ENCODE data around the gene ACTR3C.
"Not testable (repeated sequence)": the region's sequence is repeated elsewhere in the genome, so short reads cannot be mapped to it uniquely, and the experiment has no call there.

Gene ACTR3C

DNA sequence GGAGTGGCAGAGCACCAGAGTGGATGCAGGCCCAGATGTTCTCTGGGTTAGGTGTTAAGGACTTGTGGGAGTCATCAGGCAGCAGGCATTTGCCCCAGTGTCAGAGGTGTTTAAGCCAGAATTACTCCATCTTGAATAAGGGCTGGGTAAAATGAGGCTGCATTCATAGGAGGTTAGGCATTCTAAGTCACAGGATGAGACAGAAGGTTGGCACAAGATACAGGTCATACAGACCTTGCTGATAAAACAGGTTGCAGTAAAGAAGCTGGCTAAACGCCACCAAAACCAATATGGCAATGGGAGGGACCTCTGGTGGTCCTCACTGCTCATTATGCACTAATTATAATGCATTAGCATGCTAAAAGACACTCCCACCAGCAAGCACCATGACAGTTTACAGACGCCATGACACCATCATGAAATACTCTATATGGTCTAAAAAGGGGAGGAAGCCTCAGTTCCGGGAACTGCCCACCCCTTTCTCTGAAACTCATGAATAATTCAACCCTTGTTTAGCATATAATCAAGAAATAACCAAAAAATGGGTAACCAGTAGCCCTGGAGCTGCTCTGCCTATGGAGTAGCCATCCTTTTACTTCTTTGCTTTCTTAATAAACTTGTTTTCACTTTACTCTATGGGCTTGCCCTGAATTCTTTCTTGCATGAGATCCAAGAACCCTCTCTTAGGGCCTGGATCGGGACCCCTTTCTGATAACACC, 1.1 kb downstream of the ACTR3C start:
- no peak for DNase-seq (ENCODE audit: low read depth)
- TF ChIP-seq, protein P1, sequence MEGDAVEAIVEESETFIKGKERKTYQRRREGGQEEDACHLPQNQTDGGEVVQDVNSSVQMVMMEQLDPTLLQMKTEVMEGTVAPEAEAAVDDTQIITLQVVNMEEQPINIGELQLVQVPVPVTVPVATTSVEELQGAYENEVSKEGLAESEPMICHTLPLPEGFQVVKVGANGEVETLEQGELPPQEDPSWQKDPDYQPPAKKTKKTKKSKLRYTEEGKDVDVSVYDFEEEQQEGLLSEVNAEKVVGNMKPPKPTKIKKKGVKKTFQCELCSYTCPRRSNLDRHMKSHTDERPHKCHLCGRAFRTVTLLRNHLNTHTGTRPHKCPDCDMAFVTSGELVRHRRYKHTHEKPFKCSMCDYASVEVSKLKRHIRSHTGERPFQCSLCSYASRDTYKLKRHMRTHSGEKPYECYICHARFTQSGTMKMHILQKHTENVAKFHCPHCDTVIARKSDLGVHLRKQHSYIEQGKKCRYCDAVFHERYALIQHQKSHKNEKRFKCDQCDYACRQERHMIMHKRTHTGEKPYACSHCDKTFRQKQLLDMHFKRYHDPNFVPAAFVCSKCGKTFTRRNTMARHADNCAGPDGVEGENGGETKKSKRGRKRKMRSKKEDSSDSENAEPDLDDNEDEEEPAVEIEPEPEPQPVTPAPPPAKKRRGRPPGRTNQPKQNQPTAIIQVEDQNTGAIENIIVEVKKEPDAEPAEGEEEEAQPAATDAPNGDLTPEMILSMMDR (conservative IDR thresholded peaks at IDR 0.05; ENCODE audit: low read depth, low read length) = no peak
- H3K4me3 ChIP-seq (ENCODE audit: low read depth, low read length) = peak overlapping the region; percentile 66

DNA sequence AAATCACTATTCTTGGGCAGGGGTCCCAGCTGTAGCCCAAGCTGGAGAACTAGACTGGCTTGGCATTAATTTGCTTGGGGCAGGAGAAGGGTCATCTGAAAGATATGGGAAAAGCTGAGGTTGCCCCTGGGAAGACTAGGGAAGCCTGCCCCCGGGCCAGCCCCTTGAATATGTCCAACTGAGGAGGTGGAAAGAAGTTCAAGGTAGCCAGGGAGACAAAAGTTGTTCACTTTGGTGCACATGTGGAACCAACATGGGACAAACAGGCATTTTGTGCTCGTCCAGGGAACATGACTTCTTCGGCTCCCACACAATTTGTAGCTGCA, 1.6 kb downstream of the ACTR3C start:
- no peak overlapping the region for H3K4me3 ChIP-seq (ENCODE audit: low read depth, low read length)
- no peak for DNase-seq (ENCODE audit: low read depth)
- TF ChIP-seq, protein P1 (conservative IDR thresholded peaks at IDR 0.05; ENCODE audit: low read depth, low read length) = no peak

DNA sequence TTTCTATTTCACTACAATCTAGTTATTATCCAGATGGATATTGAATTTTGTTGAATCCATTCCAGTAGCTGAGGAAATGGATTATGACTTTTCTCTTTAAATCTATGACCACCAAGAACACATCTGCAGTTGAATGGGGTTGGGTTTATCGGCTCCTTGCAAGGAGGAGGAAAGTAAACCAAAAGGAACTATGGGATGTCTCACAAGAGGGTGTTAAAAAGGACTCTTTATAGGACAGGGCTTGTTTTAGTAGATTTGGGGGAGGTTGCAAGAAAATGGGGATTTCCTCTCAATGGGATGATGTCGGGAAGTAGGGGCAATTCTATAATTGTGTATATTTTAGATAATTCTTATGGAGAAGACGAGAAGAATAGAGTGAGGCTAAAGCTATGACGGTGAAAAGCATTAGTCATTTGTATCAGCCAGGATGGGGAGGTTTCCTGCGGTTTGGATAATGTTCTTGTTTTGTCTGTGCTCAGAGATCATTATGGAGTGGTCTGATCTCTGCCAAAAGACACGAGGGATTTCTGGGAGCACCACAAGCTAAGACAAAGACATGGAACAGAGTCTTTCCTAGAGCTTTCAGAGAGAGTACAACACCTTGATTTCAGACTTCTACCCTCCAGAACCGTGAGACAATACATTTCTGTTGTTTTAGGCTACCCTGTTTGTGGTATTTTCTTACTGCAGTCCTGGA, 5.4 kb downstream of the ACTR3C start:
- TF ChIP-seq, protein P1 (conservative IDR thresholded peaks at IDR 0.05; ENCODE audit: low read depth, low read length) = no peak
- DNase-seq (ENCODE audit: low read depth) = peak; percentile 79
- H3K4me3 ChIP-seq (ENCODE audit: low read depth, low read length) = no peak overlapping the region

DNA sequence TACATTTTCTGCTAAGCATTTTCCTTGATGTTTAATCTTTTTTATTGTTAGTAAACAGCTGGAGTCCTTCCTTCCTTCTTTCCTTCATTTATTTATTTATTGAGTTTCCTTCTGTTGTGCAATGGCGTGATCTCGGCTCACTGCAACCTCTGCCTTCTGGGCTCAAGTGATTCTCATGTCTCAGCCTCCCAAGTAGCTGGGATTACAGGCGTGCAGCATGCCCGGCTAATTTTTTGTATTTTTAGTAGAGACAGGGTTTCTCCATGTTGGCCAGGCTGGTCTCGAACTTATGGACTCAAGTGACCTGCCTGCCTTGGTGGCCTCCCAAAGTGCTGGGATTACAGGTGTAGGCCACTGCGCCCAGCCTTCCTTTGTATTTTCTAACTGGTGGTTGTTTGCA, 6.4 kb downstream of the ACTR3C start:
- H3K4me3 ChIP-seq (ENCODE audit: low read depth, low read length); DNase-seq (ENCODE audit: low read depth): not testable (repeated sequence)

DNA sequence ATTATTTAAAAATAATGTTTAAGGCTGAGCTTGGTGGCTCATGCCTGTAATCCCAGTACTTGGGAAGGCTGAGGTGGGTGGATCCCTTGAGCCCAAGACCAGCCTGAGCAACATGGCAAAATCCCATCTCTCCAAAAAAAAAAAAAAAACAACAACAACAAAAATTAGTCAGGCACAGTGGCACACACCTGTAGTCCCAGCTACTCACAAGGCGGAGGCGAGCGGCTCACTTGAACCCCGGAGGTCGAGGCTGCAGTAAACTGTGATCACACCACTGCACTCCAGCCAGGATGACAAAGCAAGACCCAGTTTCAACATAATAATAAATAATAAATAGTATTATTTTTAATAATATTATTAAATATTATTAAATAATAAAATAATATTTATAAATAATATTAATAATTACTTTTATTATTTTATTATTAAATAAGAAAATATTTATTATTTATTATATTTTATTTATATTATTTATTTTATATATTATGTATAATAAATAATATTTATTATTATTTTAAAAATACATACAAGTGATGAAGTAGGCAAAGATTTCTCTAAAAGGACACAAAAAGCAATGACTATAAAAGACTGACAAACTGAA, 8.6 kb downstream of the ACTR3C start:
- TF ChIP-seq, protein P1 (conservative IDR thresholded peaks at IDR 0.05; ENCODE audit: low read depth, low read length) = no peak
- no peak for DNase-seq (ENCODE audit: low read depth)
- no peak overlapping the region for H3K4me3 ChIP-seq (ENCODE audit: low read depth, low read length)

DNA sequence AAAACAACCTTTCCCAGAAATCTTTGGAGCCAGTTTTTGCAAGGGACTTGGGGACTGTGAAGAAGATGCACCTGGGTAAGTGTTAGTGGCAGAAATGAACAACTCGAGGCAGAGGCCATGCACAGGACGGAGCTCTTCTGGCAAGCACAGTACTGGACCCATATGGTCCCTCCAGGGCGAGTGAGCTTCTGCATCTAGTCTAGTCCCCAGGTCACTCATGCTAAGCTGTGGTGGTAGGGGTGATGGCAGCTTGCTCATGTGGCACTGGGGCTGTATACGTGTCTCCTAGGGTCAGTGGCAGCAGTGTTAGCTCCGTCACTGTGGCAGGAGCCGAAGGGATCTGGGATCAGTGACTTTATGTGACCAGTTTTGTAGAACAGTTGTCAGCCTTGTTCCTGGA, 9.5 kb downstream of the ACTR3C start:
- TF ChIP-seq, protein P1 (conservative IDR thresholded peaks at IDR 0.05; ENCODE audit: low read depth, low read length) = no peak

DNA sequence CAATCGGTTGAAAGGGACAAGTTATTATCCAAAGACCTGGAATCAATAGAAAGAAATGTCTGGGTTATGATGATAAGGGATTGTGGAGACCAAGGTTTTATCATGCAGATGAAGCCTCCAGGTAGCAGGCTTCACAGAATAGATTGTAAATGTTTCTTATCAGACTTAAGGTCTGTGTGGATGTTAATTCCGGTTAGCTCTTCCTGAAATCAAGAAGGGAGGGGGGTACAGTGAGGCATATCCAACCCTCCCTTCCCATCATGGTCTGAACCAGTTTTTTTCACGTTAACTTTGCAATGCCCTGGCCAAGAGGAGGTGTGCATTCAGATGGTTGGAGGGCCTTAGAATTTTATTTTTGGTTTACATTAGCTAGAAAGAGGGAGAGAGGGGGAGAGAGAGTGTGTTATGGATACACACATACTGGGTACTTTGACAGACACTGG, 10.0 kb downstream of the ACTR3C start:
- TF ChIP-seq, protein P1 (conservative IDR thresholded peaks at IDR 0.05; ENCODE audit: low read depth, low read length) = no peak
- DNase-seq (ENCODE audit: low read depth) = no peak
- H3K4me3 ChIP-seq (ENCODE audit: low read depth, low read length) = no peak overlapping the region

More for the DNA sequence above, 9.5 kb downstream of the ACTR3C start:
- DNase-seq (ENCODE audit: low read depth) = no peak
- no peak overlapping the region for H3K4me3 ChIP-seq (ENCODE audit: low read depth, low read length)

DNA sequence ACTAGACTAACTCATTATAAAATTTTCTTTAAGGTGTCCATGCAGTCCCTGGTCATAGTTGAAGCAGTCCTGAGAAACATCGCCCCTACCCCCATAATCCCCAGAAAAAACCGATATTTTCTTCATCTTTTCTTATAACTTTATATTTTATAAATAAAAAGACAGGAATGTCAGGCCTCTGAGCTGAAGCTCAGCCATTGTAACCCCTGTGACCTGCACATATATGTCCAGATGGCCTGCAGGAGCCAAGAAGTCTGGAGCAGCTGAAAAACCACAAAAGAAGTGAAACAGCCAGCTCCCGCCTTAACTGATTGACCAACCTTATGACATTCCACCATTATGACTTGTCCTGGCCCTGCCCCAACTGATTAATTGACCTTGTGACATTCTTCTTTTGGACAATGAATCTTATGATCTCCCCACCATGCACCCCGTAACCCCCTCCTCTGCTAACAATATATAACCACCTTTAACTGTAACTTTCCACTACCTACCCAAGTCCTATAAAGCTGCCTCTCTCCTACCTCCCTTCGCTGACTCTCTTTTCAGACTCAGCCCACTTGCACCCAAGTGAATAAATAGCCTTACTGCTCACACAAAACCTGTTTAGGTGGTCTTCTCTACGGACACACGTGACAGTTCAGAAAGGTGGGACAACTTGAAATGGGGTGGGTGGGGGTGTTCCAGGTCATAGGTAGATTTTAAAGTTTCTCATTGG, 10.5 kb downstream of the ACTR3C start:
- peak; percentile 38 for DNase-seq (ENCODE audit: low read depth)
- not testable (repeated sequence) for H3K4me3 ChIP-seq (ENCODE audit: low read depth, low read length)

Measured in choroid plexus epithelial cell (primary cell).